Fibroblast of peridontal ligament (primary cell): Measurements from ENCODE around the gene EPX.

Experiments used
- DNase-seq: peaks from one replicate; pipeline ENCODE4 v3.0.0-alpha.2; 2010; ENCODE audit errors: extremely low read depth

The EPX gene

GRCh38 chr17:58252141-58252540 is 59.6 kb downstream of the EPX start:
- no peak for DNase-seq

- DNase-seq, result no peak
Measured at GRCh38 chr17:58253082-58253481, 60.6 kb downstream of the EPX start.
